HCT116 (cell line): ENCODE results near the gene COA8. TPM values are rescaled to one million over a fixed set of nuclear protein-coding genes. Genes with fewer than 3 reads are reported as not detected.

Experiments
- ATAC-seq: fragments of 200-7000 bp; cut with Tn5 transposase; 2 replicates; pipeline ENCODE4 v1.9.1; 2020; ENCODE audit warnings: mild to moderate bottlenecking, moderate library complexity
- BruUV-seq: library from RNA; stranded (reverse); fragments of 400-500 nt; replicated peaks from 2 replicates; lab custom pipeline; 2021; lab: Mats Ljungman, UMichigan
- CTCF ChIA-PET: fragments of 300-600 bp; sonication (Branson Sonifier 250); formaldehyde crosslinking; loops from one replicate; lab custom pipeline; 2021; ENCODE audit warnings: antibody characterized with exemption; lab: Charles Lee
- POLR2A ChIA-PET: fragments of 300-600, 350-600 bp; sonication (Branson Sonifier 250); formaldehyde crosslinking; loops from one replicate; lab custom pipeline; 2021; ENCODE audit warnings: antibody characterized with exemption; lab: Charles Lee
- RAD21 ChIA-PET, 2 experiments: fragments of 300-600 bp; sonication (Branson Sonifier 250); formaldehyde crosslinking; loops; one replicate each; lab custom pipeline; 2023; ENCODE audit warnings: low total read pairs in 2 of 2; ENCODE audit not compliant: uncharacterized antibody in 2 of 2, unreplicated experiment in 2 of 2, low non-redundant PET in 1 of 2; lab: Charles Lee
- DNase-seq: peaks from one replicate; pipeline ENCODE4 v3.0.0-alpha.2; 2010; ENCODE audit warnings: low read depth, low spot score
- H2AFZ ChIP-seq: fragments of 200-600 bp; shearing (Covaris generic), sonication (generic); 2 replicates; pipeline ENCODE4 v1.6.1; 2017; ENCODE audit warnings: low read depth, mixed run types, mixed read lengths, antibody characterized with exemption, low read length; ENCODE audit not compliant: poor library complexity, severe bottlenecking
- H3K27ac ChIP-seq: 2 replicates; pipeline ENCODE4 v1.5.1; 2012; ENCODE audit warnings: low read depth, low read length
- H3K27me3 ChIP-seq: fragments of 200-600 bp; sonication (generic); 2 replicates; pipeline ENCODE4 v1.6.1; 2016; ENCODE audit warnings: mixed run types, low read length, mixed read lengths; ENCODE audit not compliant: insufficient read depth
- H3K36me3 ChIP-seq, 2 experiments: fragments of 200-500 bp in 1 of 2; fragments of 200-600 bp in 1 of 2; sonication (Bioruptor generic) in 1 of 2; sonication (generic) in 1 of 2; 2 replicates each; pipeline versions ENCODE4 v1.5.1 to v1.6.1; 2014 to 2016; ENCODE audit warnings: low read length in 2 of 2, inconsistent platforms in 1 of 2, mixed read lengths in 1 of 2, mixed run types in 1 of 2; ENCODE audit not compliant: insufficient read depth in 2 of 2, control insufficient read depth in 1 of 2
- H3K4me1 ChIP-seq, 2 experiments: fragments of 200-600 bp in 1 of 2; sonication (generic) in 1 of 2; 2 replicates each; pipeline versions ENCODE4 v1.5.1 to v1.6.1; 2012 to 2017; ENCODE audit warnings: low read length in 2 of 2, inconsistent platforms in 1 of 2, mild to moderate bottlenecking in 1 of 2, mixed read lengths in 1 of 2, mixed run types in 1 of 2, moderate library complexity in 1 of 2; ENCODE audit not compliant: insufficient read depth in 2 of 2, control insufficient read depth in 1 of 2
- H3K4me2 ChIP-seq: fragments of 200-600 bp; sonication (generic); 2 replicates; pipeline ENCODE4 v1.6.1; 2017; ENCODE audit warnings: mixed run types, low read length, mixed read lengths
- H3K4me3 ChIP-seq, 2 experiments: fragments of 200-600 bp in 1 of 2; sonication (generic) in 1 of 2; replicated peaks in 1 of 2; 2 replicates each; pipeline ENCODE4 v1.5.1; 2011 to 2016; ENCODE audit warnings: low read length in 2 of 2, control low read depth in 1 of 2, low read depth in 1 of 2, mild to moderate bottlenecking in 1 of 2, mixed read lengths in 1 of 2, mixed run types in 1 of 2
- H3K79me2 ChIP-seq: fragments of 200-600 bp; sonication (generic); 2 replicates; pipeline ENCODE4 v1.6.1; 2017; ENCODE audit warnings: mild to moderate bottlenecking, mixed run types, low read length, moderate library complexity, mixed read lengths; ENCODE audit not compliant: insufficient read depth
- H3K9ac ChIP-seq: fragments of 200-600 bp; sonication (generic); 2 replicates; pipeline ENCODE4 v1.6.1; 2016; ENCODE audit warnings: low read length, mixed read lengths
- H3K9me2 ChIP-seq: fragments of 200-600 bp; sonication (generic), shearing (Covaris generic); 2 replicates; pipeline ENCODE4 v1.6.1; 2017; ENCODE audit warnings: mixed run types, mild to moderate bottlenecking, moderate library complexity; ENCODE audit not compliant: insufficient read depth
- H3K9me3 ChIP-seq, 2 experiments: fragments of 200-500 bp in 1 of 2; fragments of 200-600 bp in 1 of 2; sonication (Bioruptor generic) in 1 of 2; sonication (generic) in 1 of 2; 2 replicates each; pipeline ENCODE4 v1.6.1; 2014 to 2017; ENCODE audit warnings: low read length in 2 of 2, mixed read lengths in 2 of 2, inconsistent platforms in 1 of 2, low read depth in 1 of 2, mild to moderate bottlenecking in 1 of 2, mixed run types in 1 of 2, moderate library complexity in 1 of 2; ENCODE audit not compliant: control insufficient read depth in 1 of 2, insufficient read depth in 1 of 2
- H4K20me1 ChIP-seq: fragments of 200-600 bp; sonication (generic), shearing (Covaris generic); 2 replicates; pipeline ENCODE4 v1.6.1; 2017; ENCODE audit warnings: mixed run types, mild to moderate bottlenecking, moderate library complexity; ENCODE audit not compliant: insufficient read depth
- FOSL1 ChIP-seq: IDR thresholded peaks from 2 replicates; pipeline ENCODE4 v1.6.1; 2012; ENCODE audit warnings: low read depth
- MAX ChIP-seq: IDR thresholded peaks from 2 replicates; pipeline ENCODE4 v1.6.1; 2012
- ZNF274 ChIP-seq: fragments of 200-500 bp; sonication (Bioruptor generic); IDR thresholded peaks from 2 replicates; pipeline ENCODE4 v1.6.1; 2014; ENCODE audit warnings: mild to moderate bottlenecking, low read depth, low read length, inconsistent platforms
- intact Hi-C: fragments of 100-400 bp; cut with micrococcal nuclease; formaldehyde crosslinking; loops from 2 replicates; pipeline ENCODE4 v1.10.0; 2022
- total RNA-seq: library from RNA; stranded (reverse); gene quantifications from one replicate; pipeline ENCODE4 v1.2.1, GENCODE V29; 2021; ENCODE audit not compliant: unreplicated experiment
- TF ChIP-seq, protein P1 (sequence below), 3 experiments: fragments of 200-600 bp in 1 of 3; sonication (generic) in 1 of 3; IDR thresholded peaks in 2 of 3; conservative IDR thresholded peaks in 1 of 3; 2 replicates each; pipeline ENCODE4 v1.5.1; 2012 to 2017; ENCODE audit warnings: low read depth in 2 of 3, low read length in 2 of 3, antibody characterized with exemption in 1 of 3, borderline replicate concordance in 1 of 3, control low read depth in 1 of 3, mild to moderate bottlenecking in 1 of 3, mixed read lengths in 1 of 3, mixed run types in 1 of 3, moderate library complexity in 1 of 3; ENCODE audit not compliant: insufficient read depth in 1 of 3

COA8 gene
- total RNA-seq, 1 experiment from 2014 or later, result 29.4 TPM

- peak; percentile 43 for ATAC-seq
- POLR2A ChIA-PET, result interaction anchor here (2.0 kb wide), 1 partner anchor 9 kb away, joined by 5 read pairs; no protein-coding TSS in a partner anchor
These were observed 1.2 kb upstream of the COA8 start for GRCh38 chr14:103561381-103562178.

More at GRCh38 chr14:103561381-103562178, 1.2 kb upstream of the COA8 start:
- Histone ChIP-seq H3K9ac (peak overlapping the region; percentile 78), H3K4me3 (peak overlapping the region; percentile 79 to 99), H3K27me3 (no peaks in the 10 kb centered on the region), H3K4me1 (peaks cover 11 to 18% of the 10 kb centered on the region in 2 experiments), H3K9me3 (no peaks in the 10 kb centered on the region), H3K27ac (peak overlapping the region; percentile 99), H3K9me2 (no peaks in the 10 kb centered on the region), H3K4me2 (peak overlapping the region; percentile 75), H3K79me2 (peaks cover 88% of the 10 kb centered on the region), H3K36me3 (peaks cover 13 to 27% of the 10 kb centered on the region in 2 experiments; a peak in 3 of 4 replicates), H4K20me1 (peaks cover 10% of the 10 kb centered on the region; the same call in 1 of the 2 replicates), H2AFZ (no peak overlapping the region)
- RAD21 ChIA-PET, result interaction anchor here in 1 of 2 experiments (0.6 kb wide), 1 partner anchor 40 kb away, joined by 3 read pairs; no protein-coding TSS in a partner anchor
- intact Hi-C loops, result no loop called here
- CTCF ChIA-PET, result interaction anchor here (1.4 kb wide), 1 partner anchor 43 kb away, joined by 4 read pairs; no protein-coding TSS in a partner anchor
- BruUV-seq, result no TSS peak
- no peak for DNase-seq
- TF ChIP-seq, protein P1, sequence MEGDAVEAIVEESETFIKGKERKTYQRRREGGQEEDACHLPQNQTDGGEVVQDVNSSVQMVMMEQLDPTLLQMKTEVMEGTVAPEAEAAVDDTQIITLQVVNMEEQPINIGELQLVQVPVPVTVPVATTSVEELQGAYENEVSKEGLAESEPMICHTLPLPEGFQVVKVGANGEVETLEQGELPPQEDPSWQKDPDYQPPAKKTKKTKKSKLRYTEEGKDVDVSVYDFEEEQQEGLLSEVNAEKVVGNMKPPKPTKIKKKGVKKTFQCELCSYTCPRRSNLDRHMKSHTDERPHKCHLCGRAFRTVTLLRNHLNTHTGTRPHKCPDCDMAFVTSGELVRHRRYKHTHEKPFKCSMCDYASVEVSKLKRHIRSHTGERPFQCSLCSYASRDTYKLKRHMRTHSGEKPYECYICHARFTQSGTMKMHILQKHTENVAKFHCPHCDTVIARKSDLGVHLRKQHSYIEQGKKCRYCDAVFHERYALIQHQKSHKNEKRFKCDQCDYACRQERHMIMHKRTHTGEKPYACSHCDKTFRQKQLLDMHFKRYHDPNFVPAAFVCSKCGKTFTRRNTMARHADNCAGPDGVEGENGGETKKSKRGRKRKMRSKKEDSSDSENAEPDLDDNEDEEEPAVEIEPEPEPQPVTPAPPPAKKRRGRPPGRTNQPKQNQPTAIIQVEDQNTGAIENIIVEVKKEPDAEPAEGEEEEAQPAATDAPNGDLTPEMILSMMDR (IDR thresholded peaks at IDR 0.05 in 2 of 3, conservative IDR thresholded peaks at IDR 0.05 in 1 of 3; ENCODE audit: borderline replicate concordance in 1 of 3, insufficient read depth in 1 of 3, low read depth in 2 of 3, low read length in 2 of 3), result 0 out of 6 replicates have a peak, but pooled peaks of 1 of the 3 experiments have one; percentile 4
- peak; percentile 29; the same call in 1 of the 2 replicates for TF ChIP-seq FOSL1
- TF ChIP-seq ZNF274, result no peak
- TF ChIP-seq MAX, result no peak
